SK-N-SH treated with all-trans-retinoic acid at 6 μM for 48 hours (cell line): ENCODE measurements around the gene RANBP1.

Source experiments
- ATAC-seq: fragments of 200-7000 bp; cut with Tn5 transposase; 3 replicates; pipeline ENCODE4 v1.9.1; 2020; ENCODE audit warnings: mild to moderate bottlenecking, moderate library complexity
- ARNTL ChIP-seq: fragments of 450-650 bp; formaldehyde crosslinking; IDR thresholded peaks from 2 replicates; pipeline ENCODE4 v1.5.0; 2020; ENCODE audit warnings: low read depth, mild to moderate bottlenecking, moderate library complexity, borderline replicate concordance
- BACH2 ChIP-seq: fragments of 250-450 bp; sonication (Bioruptor Pico); IDR thresholded peaks from 2 replicates; pipeline ENCODE4 v1.9.0; 2021; ENCODE audit warnings: mild to moderate bottlenecking, borderline replicate concordance
- CSDC2 ChIP-seq: fragments of 250-450 bp; sonication (Bioruptor Pico); IDR thresholded peaks from 2 replicates; pipeline ENCODE4 v1.5.0; 2020; ENCODE audit warnings: mild to moderate bottlenecking, moderate library complexity
- CSRNP3 ChIP-seq: fragments of 250-450 bp; sonication (Bioruptor Pico); IDR thresholded peaks from 2 replicates; pipeline ENCODE4 v1.5.1; 2021; ENCODE audit warnings: mild to moderate bottlenecking, moderate library complexity
- ESRRG ChIP-seq: fragments of 250-450 bp; sonication (Bioruptor Pico); IDR thresholded peaks from 2 replicates; pipeline ENCODE4 v1.6.1; 2021; ENCODE audit warnings: mild to moderate bottlenecking
- GLIS3 ChIP-seq: fragments of 250-450 bp; sonication (Bioruptor Pico); IDR thresholded peaks from 2 replicates; pipeline ENCODE4 v1.5.0; 2020; ENCODE audit warnings: mild to moderate bottlenecking, moderate library complexity
- ISL1 ChIP-seq: fragments of 250-450 bp; sonication (Bioruptor Pico); IDR thresholded peaks from 2 replicates; pipeline ENCODE4 v2.1.2; 2022; ENCODE audit warnings: mild to moderate bottlenecking, moderate library complexity
- OSR1 ChIP-seq: fragments of 250-450 bp; sonication (Bioruptor Pico); IDR thresholded peaks from 2 replicates; pipeline ENCODE4 v1.8.0; 2022; ENCODE audit warnings: moderate library complexity, mild to moderate bottlenecking, inconsistent platforms
- PPARA ChIP-seq: fragments of 250-450 bp; sonication (Bioruptor Pico); IDR thresholded peaks from 2 replicates; pipeline ENCODE4 v1.5.0; 2020; ENCODE audit warnings: mild to moderate bottlenecking, borderline replicate concordance
- RARB ChIP-seq: fragments of 250-450 bp; sonication (Bioruptor Pico); IDR thresholded peaks from 2 replicates; pipeline ENCODE4 v1.8.0; 2021; ENCODE audit warnings: mild to moderate bottlenecking, moderate library complexity
- SNAI2 ChIP-seq: fragments of 250-450 bp; sonication (Bioruptor Pico); IDR thresholded peaks from 2 replicates; pipeline ENCODE4 v1.5.0; 2020; ENCODE audit warnings: mild to moderate bottlenecking, moderate library complexity
- TOX ChIP-seq: fragments of 250-450 bp; sonication (Bioruptor Pico); IDR thresholded peaks from 2 replicates; pipeline ENCODE4 v1.8.0; 2021; ENCODE audit warnings: mild to moderate bottlenecking, moderate library complexity, borderline replicate concordance
- TSHZ2 ChIP-seq: fragments of 250-450 bp; sonication (Bioruptor Pico); IDR thresholded peaks from 2 replicates; pipeline ENCODE4 v1.5.0; 2020; ENCODE audit warnings: mild to moderate bottlenecking, moderate library complexity
- ZC3H10 ChIP-seq: fragments of 250-450 bp; sonication (Bioruptor Pico); IDR thresholded peaks from 2 replicates; pipeline ENCODE4 v1.5.1; 2021; ENCODE audit warnings: mild to moderate bottlenecking, moderate library complexity
- ZFP3 ChIP-seq: fragments of 250-450 bp; sonication (Bioruptor Pico); IDR thresholded peaks from 2 replicates; pipeline ENCODE4 v1.5.0; 2020; ENCODE audit warnings: mild to moderate bottlenecking, moderate library complexity
- ZNF565 ChIP-seq: fragments of 450-650 bp; formaldehyde crosslinking; conservative IDR thresholded peaks from 2 replicates; pipeline ENCODE4 v1.5.0; 2020; ENCODE audit warnings: low read depth, mild to moderate bottlenecking, moderate library complexity
- ZNF70 ChIP-seq: fragments of 450-650 bp; formaldehyde crosslinking; IDR thresholded peaks from 2 replicates; pipeline ENCODE4 v1.5.0; 2020; ENCODE audit warnings: mild to moderate bottlenecking, moderate library complexity
- TF ChIP-seq, protein P1 (sequence below): fragments of 250-450 bp; sonication (Bioruptor Pico); IDR thresholded peaks from 2 replicates; pipeline ENCODE4 v1.5.1; 2020; ENCODE audit warnings: low read depth, mild to moderate bottlenecking, moderate library complexity
- TF ChIP-seq, protein P2 (sequence below): fragments of 250-450 bp; sonication (Bioruptor Pico); IDR thresholded peaks from 2 replicates; pipeline ENCODE4 v1.8.0; 2021; ENCODE audit warnings: low read depth, mild to moderate bottlenecking, moderate library complexity, borderline replicate concordance

RANBP1 gene

DNA sequence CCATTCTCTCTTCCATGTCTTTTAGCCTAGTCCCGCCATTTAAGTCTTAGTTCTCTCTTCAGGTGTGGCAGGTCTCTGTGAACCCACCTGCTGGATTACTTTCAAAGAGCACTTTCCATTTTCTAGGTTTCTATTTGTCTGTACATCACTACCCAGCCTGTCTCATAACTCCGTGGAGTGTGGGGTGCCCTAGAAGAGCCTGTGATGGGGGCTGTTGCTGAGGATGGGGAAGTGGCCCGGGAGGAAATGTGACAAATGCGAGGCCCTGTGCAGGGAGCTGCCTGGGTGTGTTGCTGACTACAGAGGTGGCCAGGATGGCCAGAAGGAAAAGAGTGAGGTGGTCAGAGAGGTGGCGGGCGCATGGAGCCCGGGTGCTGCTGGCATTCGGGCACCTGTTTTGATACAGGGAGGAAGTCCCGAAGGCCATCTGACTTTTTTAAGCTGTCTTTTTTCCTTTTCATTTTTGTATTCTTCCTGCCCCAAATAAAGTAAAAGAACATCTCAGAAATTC is 25.1 kb upstream of the RANBP1 start:
- TF ChIP-seq CSDC2 (no peak), ZNF70 (CRISPR knock-in tag) (no peak), BACH2 (CRISPR knock-in tag) (no peak), GLIS3 (CRISPR knock-in tag) (no peak), PPARA (CRISPR knock-in tag) (no peak), TOX (no peak), RARB (CRISPR knock-in tag) (no peak), ARNTL (CRISPR knock-in tag) (no peak), ZC3H10 (CRISPR knock-in tag) (no peak), OSR1 (no peak), SNAI2 (CRISPR knock-in tag) (no peak), ZNF565 (CRISPR knock-in tag) (no peak), ESRRG (CRISPR knock-in tag) (no peak), TSHZ2 (CRISPR knock-in tag) (no peak)
- no peak for ATAC-seq

- ATAC-seq: no peak
- TF ChIP-seq ARNTL (CRISPR knock-in tag) (no peak), CSRNP3 (CRISPR knock-in tag) (no peak), PPARA (CRISPR knock-in tag) (no peak), CSDC2 (no peak), TOX (no peak), RARB (CRISPR knock-in tag) (no peak), ZFP3 (CRISPR knock-in tag) (no peak)
- TF ChIP-seq, protein P1, sequence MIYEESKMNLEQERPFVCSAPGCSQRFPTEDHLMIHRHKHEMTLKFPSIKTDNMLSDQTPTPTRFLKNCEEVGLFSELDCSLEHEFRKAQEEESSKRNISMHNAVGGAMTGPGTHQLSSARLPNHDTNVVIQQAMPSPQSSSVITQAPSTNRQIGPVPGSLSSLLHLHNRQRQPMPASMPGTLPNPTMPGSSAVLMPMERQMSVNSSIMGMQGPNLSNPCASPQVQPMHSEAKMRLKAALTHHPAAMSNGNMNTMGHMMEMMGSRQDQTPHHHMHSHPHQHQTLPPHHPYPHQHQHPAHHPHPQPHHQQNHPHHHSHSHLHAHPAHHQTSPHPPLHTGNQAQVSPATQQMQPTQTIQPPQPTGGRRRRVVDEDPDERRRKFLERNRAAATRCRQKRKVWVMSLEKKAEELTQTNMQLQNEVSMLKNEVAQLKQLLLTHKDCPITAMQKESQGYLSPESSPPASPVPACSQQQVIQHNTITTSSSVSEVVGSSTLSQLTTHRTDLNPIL (CRISPR knock-in tag): no peak
- TF ChIP-seq, all 23 proteins: peak for 0
These were observed 24.0 kb upstream of the RANBP1 start for GRCh38 chr22:20091690-20092476.

DNA sequence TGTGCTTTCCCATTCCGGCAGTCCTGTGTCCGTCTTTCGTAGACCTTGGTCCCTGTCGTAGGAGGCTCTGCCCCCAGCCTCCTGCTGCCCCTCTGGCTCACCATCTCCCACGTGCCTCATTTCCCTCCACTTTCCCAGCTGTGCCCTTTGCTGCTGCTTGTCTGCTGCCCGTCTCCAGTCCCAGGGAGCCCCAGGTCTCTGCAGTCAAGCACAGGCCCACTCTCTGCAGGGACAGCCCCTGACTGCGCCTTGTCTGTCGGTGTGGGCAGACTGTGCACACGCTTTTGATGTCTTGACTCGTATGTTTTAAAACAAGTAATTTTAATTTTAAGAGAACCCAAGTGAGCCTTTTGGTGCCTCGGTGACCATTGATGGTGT is 23.4 kb upstream of the RANBP1 start:
- TF ChIP-seq ZNF70 (CRISPR knock-in tag) (no peak), TOX (no peak), OSR1 (no peak), ZC3H10 (CRISPR knock-in tag) (no peak), RARB (CRISPR knock-in tag) (no peak), ISL1 (no peak), TSHZ2 (CRISPR knock-in tag) (no peak), SNAI2 (CRISPR knock-in tag) (no peak), CSRNP3 (CRISPR knock-in tag) (no peak)
- TF ChIP-seq, protein P2, sequence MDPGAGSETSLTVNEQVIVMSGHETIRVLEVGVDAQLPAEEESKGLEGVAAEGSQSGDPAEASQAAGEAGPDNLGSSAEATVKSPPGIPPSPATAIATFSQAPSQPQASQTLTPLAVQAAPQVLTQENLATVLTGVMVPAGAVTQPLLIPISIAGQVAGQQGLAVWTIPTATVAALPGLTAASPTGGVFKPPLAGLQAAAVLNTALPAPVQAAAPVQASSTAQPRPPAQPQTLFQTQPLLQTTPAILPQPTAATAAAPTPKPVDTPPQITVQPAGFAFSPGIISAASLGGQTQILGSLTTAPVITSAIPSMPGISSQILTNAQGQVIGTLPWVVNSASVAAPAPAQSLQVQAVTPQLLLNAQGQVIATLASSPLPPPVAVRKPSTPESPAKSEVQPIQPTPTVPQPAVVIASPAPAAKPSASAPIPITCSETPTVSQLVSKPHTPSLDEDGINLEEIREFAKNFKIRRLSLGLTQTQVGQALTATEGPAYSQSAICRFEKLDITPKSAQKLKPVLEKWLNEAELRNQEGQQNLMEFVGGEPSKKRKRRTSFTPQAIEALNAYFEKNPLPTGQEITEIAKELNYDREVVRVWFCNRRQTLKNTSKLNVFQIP (CRISPR knock-in tag): no peak
- TF ChIP-seq, protein P1 (CRISPR knock-in tag): no peak
- no peak for ATAC-seq
